Measurements from ENCODE around the gene CD300H.

CD300H gene

DNA sequence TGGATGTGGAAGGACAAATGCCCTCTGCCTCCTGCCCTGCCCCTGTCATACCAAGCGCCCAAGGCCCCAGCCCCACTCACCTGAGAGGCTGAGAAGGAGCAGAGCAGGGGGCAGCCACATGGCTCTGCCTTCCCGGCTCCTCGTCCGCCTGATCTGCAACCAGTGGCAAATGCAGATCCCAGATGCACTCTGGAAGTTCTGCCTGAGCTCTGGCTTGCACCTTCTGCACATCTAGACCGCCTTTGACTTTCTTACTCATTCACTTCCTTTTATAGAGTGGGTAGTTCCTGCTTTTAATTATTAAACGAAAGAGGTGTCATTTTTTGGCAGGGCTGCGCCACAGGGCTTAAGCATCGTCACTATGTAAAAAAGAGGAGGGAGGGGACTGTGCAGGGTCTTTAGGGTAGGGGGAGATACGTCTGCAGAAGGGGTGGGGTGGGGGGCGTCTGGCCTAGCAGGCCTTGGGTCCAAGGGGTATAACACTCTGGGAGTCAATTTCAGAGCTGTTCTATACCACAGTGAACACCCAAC lies 36.0 kb downstream of the CD300H start, which contains the start of gene CD300LB:
Gene CD300LB (minus strand): TSS at position 245 of the 531 bp plus-strand sequence. CDS start 125 bp downstream, at position 120.
- TF ChIP-seq, protein P1, sequence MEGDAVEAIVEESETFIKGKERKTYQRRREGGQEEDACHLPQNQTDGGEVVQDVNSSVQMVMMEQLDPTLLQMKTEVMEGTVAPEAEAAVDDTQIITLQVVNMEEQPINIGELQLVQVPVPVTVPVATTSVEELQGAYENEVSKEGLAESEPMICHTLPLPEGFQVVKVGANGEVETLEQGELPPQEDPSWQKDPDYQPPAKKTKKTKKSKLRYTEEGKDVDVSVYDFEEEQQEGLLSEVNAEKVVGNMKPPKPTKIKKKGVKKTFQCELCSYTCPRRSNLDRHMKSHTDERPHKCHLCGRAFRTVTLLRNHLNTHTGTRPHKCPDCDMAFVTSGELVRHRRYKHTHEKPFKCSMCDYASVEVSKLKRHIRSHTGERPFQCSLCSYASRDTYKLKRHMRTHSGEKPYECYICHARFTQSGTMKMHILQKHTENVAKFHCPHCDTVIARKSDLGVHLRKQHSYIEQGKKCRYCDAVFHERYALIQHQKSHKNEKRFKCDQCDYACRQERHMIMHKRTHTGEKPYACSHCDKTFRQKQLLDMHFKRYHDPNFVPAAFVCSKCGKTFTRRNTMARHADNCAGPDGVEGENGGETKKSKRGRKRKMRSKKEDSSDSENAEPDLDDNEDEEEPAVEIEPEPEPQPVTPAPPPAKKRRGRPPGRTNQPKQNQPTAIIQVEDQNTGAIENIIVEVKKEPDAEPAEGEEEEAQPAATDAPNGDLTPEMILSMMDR (conservative IDR thresholded peaks at IDR 0.05): no peak
- TF ChIP-seq ZFX (IDR thresholded peaks at IDR 0.05): no peak
- H3K27ac ChIP-seq: no peak within 1 kb of the TSS

DNA sequence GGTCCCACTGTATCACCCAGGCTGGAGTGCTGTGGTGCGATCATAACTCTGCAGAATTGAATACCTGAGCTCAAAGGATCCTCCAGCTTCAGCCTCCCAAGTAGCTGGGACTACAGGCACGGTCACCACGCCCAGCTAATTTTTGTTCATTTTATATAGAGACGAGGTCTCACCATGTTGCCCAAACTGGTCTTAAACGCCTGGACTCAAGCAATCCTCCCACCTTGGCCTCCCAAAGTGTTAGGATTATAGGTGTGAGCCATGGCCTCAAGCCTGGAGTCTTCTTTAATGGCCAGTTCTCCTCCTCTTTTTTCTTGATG lies 36.5 kb downstream of the CD300H start:
- no peak overlapping the region for H3K27ac ChIP-seq
- TF ChIP-seq, protein P1 (conservative IDR thresholded peaks at IDR 0.05): no peak
- no peak for TF ChIP-seq ZFX (IDR thresholded peaks at IDR 0.05)

- TF ChIP-seq, protein P1 (conservative IDR thresholded peaks at IDR 0.05): no peak
- no peak for TF ChIP-seq ZFX (IDR thresholded peaks at IDR 0.05)
- H3K27ac ChIP-seq: no peak overlapping the region
These were observed 38.1 kb downstream of the CD300H start for GRCh38 chr17:74529243-74529642.

- no peak for TF ChIP-seq ZFX (IDR thresholded peaks at IDR 0.05)
- TF ChIP-seq, protein P1 (conservative IDR thresholded peaks at IDR 0.05): no peak
- no peak overlapping the region for H3K27ac ChIP-seq
These were observed 38.7 kb downstream of the CD300H start for GRCh38 chr17:74528491-74529199.

DNA sequence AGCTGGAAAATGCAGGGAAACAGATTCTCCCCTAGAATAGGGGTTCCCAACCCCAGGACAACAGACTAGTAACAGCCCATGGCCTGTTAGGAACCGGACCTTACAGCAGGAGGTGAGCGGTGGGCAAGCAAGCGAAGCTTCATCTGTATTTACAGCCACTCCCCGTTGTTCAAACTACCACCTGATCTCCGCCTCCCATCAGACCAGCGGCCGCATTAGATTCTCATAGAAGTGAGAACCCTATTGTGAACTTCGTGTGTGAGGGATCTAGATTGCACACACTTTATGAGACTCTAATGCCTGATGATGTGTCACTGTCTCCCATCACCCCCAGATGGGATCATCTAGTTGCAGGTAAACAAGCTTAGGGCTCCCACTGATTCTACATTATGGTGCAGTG lies 39.6 kb downstream of the CD300H start:
- no peak overlapping the region for H3K27ac ChIP-seq
- no peak for TF ChIP-seq ZFX (IDR thresholded peaks at IDR 0.05)
- TF ChIP-seq, protein P1 (conservative IDR thresholded peaks at IDR 0.05): no peak

- TF ChIP-seq, protein P1 (conservative IDR thresholded peaks at IDR 0.05): no peak
- TF ChIP-seq ZFX (IDR thresholded peaks at IDR 0.05): no peak
- H3K27ac ChIP-seq: no peak overlapping the region
These were observed 40.2 kb downstream of the CD300H start for GRCh38 chr17:74527081-74527480.

DNA sequence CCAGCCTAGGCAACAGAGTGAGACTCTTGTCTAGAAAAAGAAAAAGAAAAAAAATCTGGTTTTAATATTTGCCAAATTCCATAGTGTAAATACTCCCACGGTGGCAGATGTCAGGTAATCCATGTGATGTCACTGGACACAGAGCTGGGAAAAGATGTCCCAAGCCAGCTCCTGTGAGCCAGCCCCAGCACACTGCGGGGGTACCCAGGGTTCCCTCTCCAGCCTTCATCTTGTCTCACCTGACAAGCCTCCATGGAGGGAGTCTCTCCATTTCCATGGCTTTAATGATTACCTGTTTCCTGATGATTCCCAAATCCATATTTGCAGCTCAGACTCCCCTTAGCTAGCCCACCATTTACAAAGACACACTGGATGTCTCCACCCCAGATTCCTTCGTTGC lies 40.6 kb downstream of the CD300H start:
- TF ChIP-seq, protein P1 (conservative IDR thresholded peaks at IDR 0.05): no peak
- TF ChIP-seq ZFX (IDR thresholded peaks at IDR 0.05): no peak
- no peak overlapping the region for H3K27ac ChIP-seq
